ENCODE results near the gene DDX23. TPM values are rescaled to one million over a fixed set of nuclear protein-coding genes. Genes with fewer than 3 reads are reported as not detected.
A peak's percentile ranks its signal among the peaks of the same experiment; 100 is the strongest.
"Not testable (repeated sequence)": the region's sequence is repeated elsewhere in the genome, so short reads cannot be mapped to it uniquely, and the experiment has no call there.

The DDX23 gene
- total RNA-seq, 1 donor from 2014 or later: 67.3 TPM

DNA sequence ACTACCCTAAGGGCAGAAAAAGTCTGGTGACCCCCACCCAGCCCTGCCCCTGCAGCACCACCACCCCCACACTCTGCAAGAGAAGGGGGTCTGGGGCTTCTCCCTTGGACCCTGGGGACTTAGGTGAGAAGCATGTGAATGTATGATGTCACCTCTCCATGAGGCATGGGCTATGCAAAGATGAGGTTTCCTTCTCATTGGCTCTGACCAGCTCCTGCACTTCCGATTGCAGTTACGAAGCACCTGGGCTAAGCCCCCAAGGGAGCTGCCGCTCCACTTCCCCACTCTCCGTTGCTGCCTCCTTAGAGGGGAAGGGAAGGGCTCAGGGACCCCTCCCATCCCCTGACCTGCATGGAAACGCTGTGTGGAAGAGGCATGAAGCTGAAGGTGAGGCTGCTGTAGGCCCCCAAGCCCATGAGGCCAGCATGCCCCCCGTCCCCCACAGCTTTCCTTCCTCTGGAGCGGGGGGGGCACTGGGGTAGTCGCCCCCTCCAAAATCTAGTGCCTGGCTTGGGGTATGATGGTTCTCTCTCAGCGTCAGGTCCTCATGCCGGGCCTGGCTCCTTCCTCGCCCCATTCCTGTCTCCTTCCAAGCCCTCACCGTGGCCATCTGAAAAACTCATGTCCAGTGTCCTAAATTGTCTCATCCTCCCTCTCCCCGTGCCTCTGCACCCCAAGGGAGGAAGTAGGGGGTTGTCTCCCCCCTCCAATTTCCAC, 5.5 kb upstream of the DDX23 start:
- no peaks in the 10 kb centered on the region for H3K36me3 Mint-ChIP-seq (ENCODE audit: unreplicated experiment)

DNA sequence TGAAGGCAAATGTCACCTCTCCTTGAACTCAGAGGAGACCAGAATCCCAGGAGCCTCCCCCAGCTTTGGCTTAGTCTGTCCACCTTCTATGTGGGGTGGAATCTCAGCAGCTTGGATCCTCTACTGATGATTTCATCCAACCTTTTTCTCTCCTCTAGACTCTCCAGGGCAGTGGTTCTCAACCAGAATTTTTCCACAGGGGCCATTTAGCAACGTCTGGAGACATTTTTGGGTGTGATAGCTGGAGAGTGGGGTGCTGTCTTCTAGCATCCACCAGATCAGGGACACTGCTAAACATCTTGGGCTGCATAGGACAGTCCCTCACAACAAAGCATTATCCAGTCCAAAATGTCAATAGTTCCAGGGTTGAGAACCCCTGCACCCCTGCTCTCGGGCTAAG, 4.4 kb upstream of the DDX23 start:
- H3K4me3 Mint-ChIP-seq (ENCODE audit: unreplicated experiment): no peak overlapping the region
- TF ChIP-seq CTCF (IDR thresholded peaks at IDR 0.05): no peak
- H3K27me3 Mint-ChIP-seq (ENCODE audit: unreplicated experiment): no peaks in the 10 kb centered on the region
- H3K27ac Mint-ChIP-seq (ENCODE audit: unreplicated experiment): no peak overlapping the region
- DNase-seq (ENCODE audit: extremely low spot score, unreplicated experiment): no peak
- no peaks in the 10 kb centered on the region for H3K9me3 Mint-ChIP-seq (ENCODE audit: unreplicated experiment)
- H3K4me1 Mint-ChIP-seq (ENCODE audit: unreplicated experiment): peaks cover 12% of the 10 kb centered on the region
- H3K36me3 Mint-ChIP-seq (ENCODE audit: unreplicated experiment): no peaks in the 10 kb centered on the region

More for the DNA sequence above, 5.5 kb upstream of the DDX23 start:
- H3K9me3 Mint-ChIP-seq (ENCODE audit: unreplicated experiment): no peaks in the 10 kb centered on the region
- H3K27ac Mint-ChIP-seq (ENCODE audit: unreplicated experiment): no peak overlapping the region
- peaks cover 9% of the 10 kb centered on the region for H3K27me3 Mint-ChIP-seq (ENCODE audit: unreplicated experiment)
- no peak for DNase-seq (ENCODE audit: extremely low spot score, unreplicated experiment)
- peaks cover 7% of the 10 kb centered on the region for H3K4me1 Mint-ChIP-seq (ENCODE audit: unreplicated experiment)
- no peak for TF ChIP-seq CTCF (IDR thresholded peaks at IDR 0.05)
- H3K4me3 Mint-ChIP-seq (ENCODE audit: unreplicated experiment): no peak overlapping the region

DNA sequence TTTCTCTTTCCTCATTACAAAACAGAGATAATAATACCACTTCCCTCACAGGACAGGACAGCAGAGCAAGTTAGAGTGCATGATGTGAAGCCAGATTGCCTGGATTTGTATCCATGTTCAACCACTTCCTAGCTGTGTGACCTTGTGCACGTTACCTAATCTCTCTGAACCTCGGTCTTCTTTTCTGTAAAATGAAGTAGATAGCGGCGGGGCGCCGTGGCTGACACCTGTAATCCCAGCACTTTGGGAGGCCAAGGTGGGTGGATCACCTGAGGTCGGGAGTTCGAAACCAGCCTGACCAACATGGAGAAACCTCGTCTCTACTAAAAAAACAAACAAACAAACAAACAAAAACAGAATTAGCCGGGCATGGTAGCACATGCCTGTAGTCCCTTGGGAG, 3.0 kb upstream of the DDX23 start:
- not testable (repeated sequence) for H3K4me3 Mint-ChIP-seq (ENCODE audit: unreplicated experiment); H3K9me3 Mint-ChIP-seq (ENCODE audit: unreplicated experiment); DNase-seq (ENCODE audit: extremely low spot score, unreplicated experiment); H3K27me3 Mint-ChIP-seq (ENCODE audit: unreplicated experiment); H3K36me3 Mint-ChIP-seq (ENCODE audit: unreplicated experiment); H3K27ac Mint-ChIP-seq (ENCODE audit: unreplicated experiment)
- H3K4me1 Mint-ChIP-seq (ENCODE audit: unreplicated experiment): peaks cover 23% of the 10 kb centered on the region

- H3K4me3 Mint-ChIP-seq (ENCODE audit: unreplicated experiment): no peak overlapping the region
- H3K36me3 Mint-ChIP-seq (ENCODE audit: unreplicated experiment): no peaks in the 10 kb centered on the region
- DNase-seq (ENCODE audit: extremely low spot score, unreplicated experiment): no peak
- no peaks in the 10 kb centered on the region for H3K9me3 Mint-ChIP-seq (ENCODE audit: unreplicated experiment)
- TF ChIP-seq CTCF (IDR thresholded peaks at IDR 0.05): no peak
- no peak overlapping the region for H3K27ac Mint-ChIP-seq (ENCODE audit: unreplicated experiment)
- peaks cover 26% of the 10 kb centered on the region for H3K4me1 Mint-ChIP-seq (ENCODE audit: unreplicated experiment)
- H3K27me3 Mint-ChIP-seq (ENCODE audit: unreplicated experiment): no peaks in the 10 kb centered on the region
Observed at GRCh38 chr12:48854488-48854887, 2.5 kb upstream of the DDX23 start.

DNA sequence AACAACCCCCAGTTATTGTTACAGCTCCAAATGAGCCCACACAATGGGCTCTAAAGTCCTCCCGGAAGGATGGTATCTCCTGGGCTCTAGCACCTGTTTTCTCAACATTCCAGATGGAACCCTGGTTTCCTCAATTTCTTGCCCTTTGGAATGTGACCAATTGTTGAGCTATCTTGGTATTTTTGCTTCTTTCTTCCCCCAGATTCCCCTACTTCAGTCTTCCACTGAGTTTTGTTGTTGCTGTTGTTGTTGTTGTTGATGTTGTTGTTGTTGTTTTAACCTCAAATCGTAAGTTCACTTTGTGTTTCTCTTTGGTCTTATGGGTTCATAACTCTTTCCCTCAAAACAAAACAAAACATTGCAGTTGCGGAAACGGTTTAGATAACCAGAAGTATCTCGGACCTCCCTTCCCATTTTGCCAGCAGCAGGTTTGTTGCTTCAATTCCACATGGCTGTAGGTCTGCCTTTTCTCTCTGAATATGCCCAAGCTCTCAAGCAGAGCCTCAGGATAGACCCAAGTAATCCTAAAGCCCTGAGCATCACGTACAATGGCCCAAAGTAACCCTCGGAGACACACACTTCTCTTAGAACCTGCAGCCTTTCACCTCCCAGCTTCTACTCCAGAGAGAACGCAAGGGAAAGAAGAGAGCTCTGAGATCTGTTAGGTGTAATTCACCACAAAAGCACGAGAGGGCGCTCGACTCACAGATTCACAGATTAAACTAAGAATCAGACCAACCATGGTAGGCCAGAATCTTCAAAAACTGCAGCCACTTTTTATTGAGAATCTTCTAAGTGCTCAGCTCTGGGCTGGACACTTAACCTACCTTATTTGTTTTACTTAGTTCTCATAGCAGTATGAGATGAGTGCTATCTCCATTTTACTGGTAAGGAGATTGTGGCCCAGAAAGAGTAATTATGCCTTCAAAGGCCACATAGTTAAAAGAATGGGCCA, 1.0 kb upstream of the DDX23 start:
- TF ChIP-seq CTCF (IDR thresholded peaks at IDR 0.05): peak; percentile 89
- Mint-ChIP-seq H3K4me1 (ENCODE audit: unreplicated experiment) (peaks cover 26% of the 10 kb centered on the region), H3K9me3 (ENCODE audit: unreplicated experiment) (no peaks in the 10 kb centered on the region), H3K27me3 (ENCODE audit: unreplicated experiment) (no peaks in the 10 kb centered on the region), H3K36me3 (ENCODE audit: unreplicated experiment) (peaks cover 2% of the 10 kb centered on the region), H3K4me3 (ENCODE audit: unreplicated experiment) (peak overlapping the region; percentile 93), H3K27ac (ENCODE audit: unreplicated experiment) (peak overlapping the region; percentile 94)
- peak; percentile 94 for DNase-seq (ENCODE audit: extremely low spot score, unreplicated experiment)

- not testable (repeated sequence) for H3K4me3 Mint-ChIP-seq (ENCODE audit: unreplicated experiment); H3K27me3 Mint-ChIP-seq (ENCODE audit: unreplicated experiment)
- peaks cover 35% of the 10 kb centered on the region for H3K36me3 Mint-ChIP-seq (ENCODE audit: unreplicated experiment)
Observed at GRCh38 chr12:48842021-48842420, 9.9 kb downstream of the DDX23 start.

More at GRCh38 chr12:48842021-48842420, 9.9 kb downstream of the DDX23 start:
- H3K27ac Mint-ChIP-seq (ENCODE audit: unreplicated experiment); H3K4me1 Mint-ChIP-seq (ENCODE audit: unreplicated experiment); DNase-seq (ENCODE audit: extremely low spot score, unreplicated experiment); H3K9me3 Mint-ChIP-seq (ENCODE audit: unreplicated experiment): not testable (repeated sequence)
